A549 treated with AZD9567 at 1 μM for 4 hours (cell line): ENCODE measurements around the gene PANK3. TPM values are rescaled to one million over a fixed set of nuclear protein-coding genes. Genes with fewer than 3 reads are reported as not detected.

Experiments used
- total RNA-seq: library from RNA; stranded (reverse); fragments of 200-300 nt; extraction: Qiagen RNA extraction; gene quantifications from 5 replicates; pipeline ENCODE4 v1.2.3, GENCODE V29; 2022; ENCODE audit not compliant: insufficient read depth

Gene PANK3
- total RNA-seq = 14.4 to 25.7 TPM (median 20.8 TPM) in 5 replicates

GRCh38 chr5:168578538-168579487 lies at the start of gene PANK3:
TSS of gene PANK3 (minus strand) at chr5:168579368. CDS start at chr5:168579283, 85 bp downstream.

GRCh38 chr5:168528521-168529373 lies 50.4 kb downstream of the PANK3 start, which contains the start of gene FBLL1:
TSS of gene FBLL1 (plus strand) at chr5:168529305. CDS start at chr5:168529505, 200 bp downstream.

Other genes with a start within 250 kb of the PANK3 start
- 97.3 to 139 TPM (median 97.8 TPM) in 5 replicates for gene RARS1, start 92.9 kb downstream of the PANK3 start, total RNA-seq
- 0.07 to 0.10 TPM (median 0.09 TPM) in 4 of 5 replicates, not detected in the other for gene FBLL1, start 50.1 kb downstream of the PANK3 start, total RNA-seq